ENCODE measurements around the gene CDC42EP4.

The CDC42EP4 gene

GRCh38 chr17:73240561-73240960 is 71.2 kb downstream of the CDC42EP4 start:
- Histone ChIP-seq H3K4me1 (ENCODE audit: control insufficient read depth, insufficient read depth, low read length) (no peaks in the 10 kb centered on the region), H3K36me3 (ENCODE audit: control insufficient read depth, insufficient read depth, low read length) (peaks cover 4% of the 10 kb centered on the region)

GRCh38 chr17:73237714-73238113 is 74.1 kb downstream of the CDC42EP4 start:
- Histone ChIP-seq H3K9ac (ENCODE audit: low read length) (no peak overlapping the region), H3K4me1 (ENCODE audit: control insufficient read depth, insufficient read depth, low read length) (peaks cover 11% of the 10 kb centered on the region), H3K36me3 (ENCODE audit: control insufficient read depth, insufficient read depth, low read length) (peaks cover 3% of the 10 kb centered on the region), H3K9me3 (ENCODE audit: control insufficient read depth, low read length) (no peaks in the 10 kb centered on the region), H3K4me3 (ENCODE audit: low read length) (no peak overlapping the region), H3K27me3 (ENCODE audit: control insufficient read depth, insufficient read depth, low read length) (no peaks in the 10 kb centered on the region)

More at GRCh38 chr17:73240561-73240960, 71.2 kb downstream of the CDC42EP4 start:
- Histone ChIP-seq H3K9ac (ENCODE audit: low read length) (no peak overlapping the region), H3K27me3 (ENCODE audit: control insufficient read depth, insufficient read depth, low read length) (no peaks in the 10 kb centered on the region), H3K9me3 (ENCODE audit: control insufficient read depth, low read length) (no peaks in the 10 kb centered on the region), H3K4me3 (ENCODE audit: low read length) (no peak overlapping the region)

GRCh38 chr17:73234736-73235135 is 77.1 kb downstream of the CDC42EP4 start:
- no peaks in the 10 kb centered on the region for H3K36me3 ChIP-seq (ENCODE audit: control insufficient read depth, insufficient read depth, low read length)
- H3K9me3 ChIP-seq (ENCODE audit: control insufficient read depth, low read length), result no peaks in the 10 kb centered on the region

More at GRCh38 chr17:73234736-73235135, 77.1 kb downstream of the CDC42EP4 start:
- Histone ChIP-seq H3K4me1 (ENCODE audit: control insufficient read depth, insufficient read depth, low read length) (peaks cover 23% of the 10 kb centered on the region), H3K9ac (ENCODE audit: low read length) (no peak overlapping the region), H3K4me3 (ENCODE audit: low read length) (no peak overlapping the region), H3K27me3 (ENCODE audit: control insufficient read depth, insufficient read depth, low read length) (no peaks in the 10 kb centered on the region)

Data from mucosa of stomach (tissue), 1 donor.